GM18858 (cell line): ENCODE measurements around the gene C10orf143.
"Not testable (repeated sequence)": the region's sequence is repeated elsewhere in the genome, so short reads cannot be mapped to it uniquely, and the experiment has no call there.

Experiments
- ATAC-seq: cut with Tn5 transposase; IDR thresholded peaks from one replicate; pipeline ENCODE4 v1.9.1; 2021; ENCODE audit not compliant: unreplicated experiment

C10orf143 gene

GRCh38 chr10:130111852-130112180 is 1.2 kb upstream of the C10orf143 start:
- ATAC-seq, result no peak

- peak; percentile 78 for ATAC-seq
Observed at GRCh38 chr10:130111113-130111851, 652 bp upstream of the C10orf143 start.

GRCh38 chr10:130109796-130110245 is 809 bp downstream of the C10orf143 start:
- ATAC-seq, result no peak

- no peak for ATAC-seq
Observed at GRCh38 chr10:130108934-130109604, 1.6 kb downstream of the C10orf143 start.

- ATAC-seq, result not testable (repeated sequence)
Observed at GRCh38 chr10:130108146-130108545, 2.5 kb downstream of the C10orf143 start.

GRCh38 chr10:130105724-130106123 is 4.9 kb downstream of the C10orf143 start:
- ATAC-seq, result no peak

- no peak for ATAC-seq
Observed at GRCh38 chr10:130099344-130099743, 11.3 kb downstream of the C10orf143 start.

GRCh38 chr10:130090565-130090964 is 20.1 kb downstream of the C10orf143 start:
- ATAC-seq, result not testable (repeated sequence)

GRCh38 chr10:130080461-130080814 is 30.2 kb downstream of the C10orf143 start:
- no peak for ATAC-seq

GRCh38 chr10:130079614-130080460 is 30.8 kb downstream of the C10orf143 start:
- ATAC-seq, result no peak

GRCh38 chr10:130078120-130078519 is 32.5 kb downstream of the C10orf143 start:
- no peak for ATAC-seq

- no peak for ATAC-seq
Observed at GRCh38 chr10:130076681-130077080, 33.9 kb downstream of the C10orf143 start.

GRCh38 chr10:130074639-130075038 is 36.0 kb downstream of the C10orf143 start:
- no peak for ATAC-seq

- no peak for ATAC-seq
Observed at GRCh38 chr10:130073912-130074311, 36.7 kb downstream of the C10orf143 start.

- no peak for ATAC-seq
Observed at GRCh38 chr10:130072247-130072646, 38.4 kb downstream of the C10orf143 start.

- no peak for ATAC-seq
Observed at GRCh38 chr10:130067893-130068292, 42.7 kb downstream of the C10orf143 start.

- ATAC-seq, result no peak
Observed at GRCh38 chr10:130066743-130067142, 43.9 kb downstream of the C10orf143 start.

- no peak for ATAC-seq
Observed at GRCh38 chr10:130065251-130065650, 45.4 kb downstream of the C10orf143 start.

- no peak for ATAC-seq
Observed at GRCh38 chr10:130064783-130065182, 45.8 kb downstream of the C10orf143 start.

- no peak for ATAC-seq
Observed at GRCh38 chr10:130062976-130063375, 47.7 kb downstream of the C10orf143 start.

GRCh38 chr10:130062201-130062600 is 48.4 kb downstream of the C10orf143 start:
- no peak for ATAC-seq

GRCh38 chr10:130061760-130062159 is 48.9 kb downstream of the C10orf143 start:
- ATAC-seq, result no peak
